Smooth muscle cell (in vitro differentiated cells): ENCODE measurements around the gene ATF6B. TPM values are rescaled to one million over a fixed set of nuclear protein-coding genes. Genes with fewer than 3 reads are reported as not detected.

Experiments
- DNase-seq: peaks from one replicate; lab custom pipeline; 2025; ENCODE audit not compliant: unreplicated experiment; lab: John Stamatoyannopoulos, UW
- H2AFZ ChIP-seq: fragments of 200-600 bp; sonication (generic); 2 replicates; pipeline ENCODE4 v1.6.0; 2016; ENCODE audit warnings: antibody characterized with exemption, low read depth, mild to moderate bottlenecking
- H3F3A ChIP-seq: fragments of 200-600 bp; sonication (generic); 2 replicates; pipeline ENCODE4 v1.6.0; 2017; ENCODE audit warnings: antibody characterized with exemption, low read depth
- H3K27ac ChIP-seq: fragments of 200-600 bp; sonication (generic); 2 replicates; pipeline ENCODE4 v1.5.1; 2016; ENCODE audit warnings: low read depth, mild to moderate bottlenecking
- H3K27me3 ChIP-seq: fragments of 200-600 bp; sonication (generic); 2 replicates; pipeline ENCODE4 v1.6.1; 2016; ENCODE audit warnings: low read depth, mild to moderate bottlenecking
- H3K36me3 ChIP-seq: fragments of 200-600 bp; sonication (generic); 2 replicates; pipeline ENCODE4 v1.5.1; 2016; ENCODE audit warnings: low read depth
- H3K4me1 ChIP-seq: fragments of 200-600 bp; sonication (generic); 2 replicates; pipeline ENCODE4 v1.5.1; 2016; ENCODE audit warnings: low read depth
- H3K4me2 ChIP-seq: fragments of 200-600 bp; sonication (generic); 2 replicates; pipeline ENCODE4 v1.6.0; 2016; ENCODE audit warnings: mild to moderate bottlenecking
- H3K4me3 ChIP-seq: fragments of 200-600 bp; sonication (generic); 2 replicates; pipeline ENCODE4 v1.5.1; 2016; ENCODE audit warnings: mild to moderate bottlenecking
- H3K79me2 ChIP-seq: fragments of 200-600 bp; sonication (generic); 2 replicates; pipeline ENCODE4 v1.6.0; 2016; ENCODE audit warnings: low read depth, mild to moderate bottlenecking
- H3K9ac ChIP-seq: fragments of 200-600 bp; sonication (generic); 2 replicates; pipeline ENCODE4 v1.6.0; 2016; ENCODE audit warnings: low read depth
- H3K9me3 ChIP-seq: fragments of 200-600 bp; sonication (generic); replicated peaks from 2 replicates; pipeline ENCODE4 v1.5.1; 2016; ENCODE audit warnings: low read depth
- H4K20me1 ChIP-seq: fragments of 200-600 bp; sonication (generic); 2 replicates; pipeline ENCODE4 v1.6.0; 2016; ENCODE audit warnings: low read depth
- CTCF ChIP-seq: fragments of 200-600 bp; sonication (generic); IDR thresholded peaks from 2 replicates; pipeline ENCODE4 v1.5.1; 2017; ENCODE audit warnings: borderline replicate concordance, mild to moderate bottlenecking, antibody characterized with exemption; ENCODE audit not compliant: insufficient read depth, poor library complexity, severe bottlenecking
- WGBS: methylation state at CpG from one replicate; pipeline ENCODE4 v1.1.7; 2016; ENCODE audit warnings: low lambda C conversion rate; 5-methylcytosine and 5-hydroxymethylcytosine counted together
- polyA plus RNA-seq: library from polyadenylated mRNA; unstranded; fragments of >200 nt; fragmentation: Nextera tagmentation; extraction: Ambion mirVana; gene quantifications from 2 replicates; pipeline ENCODE4 v1.2.1, GENCODE V29; 2016
- total RNA-seq: library from RNA; depleted of rRNA; stranded (reverse); fragments of >200 nt; gene quantifications from 2 replicates; pipeline ENCODE4 v1.2.3, GENCODE V29; 2014

Gene ATF6B
- total and polyA plus RNA-seq, 2 experiments from 2014 or later: 22.2 to 22.5 TPM

GRCh38 chr6:32175711-32176475, 47.8 kb upstream of the ATF6B start, which contains the start of gene AGPAT1:
Gene AGPAT1 (minus strand): TSS chr6:32176084. CDS start chr6:32171496, 4,588 bp downstream.
- H3K27ac ChIP-seq: peak within 1 kb of the TSS; percentile 95
- peaks cover 15% of the 10 kb centered on the region for H3K4me1 ChIP-seq
- TF ChIP-seq CTCF: no peak
- peak; percentile 74 for DNase-seq
- H3K4me3 ChIP-seq: peak within 1 kb of the TSS; percentile 91
- H4K20me1 ChIP-seq: no peaks in the 10 kb centered on the region
- H3K9me3 ChIP-seq: no peaks in the 10 kb centered on the region
- peaks cover 52% of the 10 kb centered on the region for H3K79me2 ChIP-seq
- no peaks in the 10 kb centered on the region for H3K36me3 ChIP-seq
- H3K4me2 ChIP-seq: peak within 1 kb of the TSS; percentile 94
- H3K27me3 ChIP-seq: no peaks in the 10 kb centered on the region
- H3K9ac ChIP-seq: peak within 1 kb of the TSS; percentile 95
- peak within 1 kb of the TSS; percentile 85 for H2AFZ ChIP-seq
- WGBS: 3% methylated on average over 11 of the region's 27 CpGs
- H3F3A ChIP-seq: peaks cover 9% of the 10 kb centered on the region

GRCh38 chr6:32175322-32175710, 47.3 kb upstream of the ATF6B start:
- H3K9me3 ChIP-seq: no peaks in the 10 kb centered on the region
- H3K79me2 ChIP-seq: peaks cover 52% of the 10 kb centered on the region
- H3F3A ChIP-seq: peaks cover 9% of the 10 kb centered on the region
- peak overlapping the region; percentile 91 for H3K4me3 ChIP-seq
- peak overlapping the region; percentile 40 for H3K27ac ChIP-seq
- H3K4me2 ChIP-seq: peak overlapping the region; percentile 94
- H3K36me3 ChIP-seq: no peaks in the 10 kb centered on the region
- H3K27me3 ChIP-seq: no peaks in the 10 kb centered on the region
- H2AFZ ChIP-seq: peak overlapping the region; percentile 78
- no peaks in the 10 kb centered on the region for H4K20me1 ChIP-seq
- no peak for DNase-seq
- WGBS: no CpG with 5 or more reads among the region's 2 CpGs
- TF ChIP-seq CTCF: no peak
- H3K9ac ChIP-seq: peak overlapping the region; percentile 95
- peaks cover 15% of the 10 kb centered on the region for H3K4me1 ChIP-seq

DNA sequence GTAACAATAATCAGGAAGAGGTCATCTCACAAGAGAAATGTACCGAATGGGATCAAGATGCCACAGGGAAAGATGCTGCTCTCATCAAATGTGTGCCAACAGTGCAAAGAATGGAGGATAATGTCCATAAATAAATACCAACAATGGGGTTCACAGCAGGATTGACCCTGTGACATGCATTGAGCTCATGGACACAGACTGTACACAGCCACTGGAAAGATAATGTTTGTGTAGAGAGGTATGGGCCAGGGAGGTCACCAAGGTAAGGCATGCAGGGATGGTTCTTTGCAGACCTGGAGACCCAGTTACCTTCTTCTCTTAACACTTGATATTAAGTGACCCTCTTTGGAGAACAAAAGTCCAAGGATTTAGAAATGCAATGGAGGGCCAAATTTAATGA, 46.4 kb upstream of the ATF6B start:
- H3K27me3 ChIP-seq: no peaks in the 10 kb centered on the region
- no peaks in the 10 kb centered on the region for H4K20me1 ChIP-seq
- H3K9ac ChIP-seq: no peak overlapping the region
- no peaks in the 10 kb centered on the region for H3K36me3 ChIP-seq
- H3K9me3 ChIP-seq: no peaks in the 10 kb centered on the region
- peaks cover 9% of the 10 kb centered on the region for H3F3A ChIP-seq
- H3K4me1 ChIP-seq: peaks cover 15% of the 10 kb centered on the region
- H3K79me2 ChIP-seq: peaks cover 51% of the 10 kb centered on the region
- TF ChIP-seq CTCF: no peak
- no peak overlapping the region for H3K4me3 ChIP-seq
- DNase-seq: no peak
- H2AFZ ChIP-seq: no peak overlapping the region
- WGBS: 96% methylated on average over 1 of the region's 1 CpG
- H3K27ac ChIP-seq: no peak overlapping the region
- peak overlapping the region; percentile 94 for H3K4me2 ChIP-seq
